Adrenal gland (tissue), 5 donors: ENCODE measurements around the gene AR.

Experiments
- CTCF ChIP-seq, 6 experiments: fragments of 450-650 bp in 4 of 6; fragments of 200-600 bp in 2 of 6; sonication (generic) in 1 of 6; IDR thresholded peaks; 1 replicate in 5 of 6; 2 replicates in 1 of 6; pipeline versions ENCODE4 v1.5.1 to v1.8.0; 2016 to 2021; ENCODE audit warnings: antibody characterized with exemption in 6 of 6, mild to moderate bottlenecking in 2 of 6, moderate library complexity in 1 of 6
- POLR2A ChIP-seq, 2 donors: fragments of 450-650 bp; IDR thresholded peaks; one replicate each; pipeline ENCODE4 v1.6.1; 2017; ENCODE audit warnings: antibody characterized with exemption in 2 of 2, mild to moderate bottlenecking in 2 of 2, moderate library complexity in 1 of 2
- donor health status: DM: no; HTN: no; CAD: no.

GRCh38 chrX:67759018-67759417, 215.2 kb downstream of the AR start:
- TF ChIP-seq CTCF (IDR thresholded peaks at IDR 0.05), result no peak
- no peak for TF ChIP-seq POLR2A (IDR thresholded peaks at IDR 0.05)
